ENCODE measurements around the gene LRRN1. TPM values are rescaled to one million over a fixed set of nuclear protein-coding genes. Genes with fewer than 3 reads are reported as not detected.

The LRRN1 gene
- total and polyA plus RNA-seq, 2 donors (not counting 1 experiment from before 2014, with no cell fraction given): 1.1 to 2.5 TPM

GRCh38 chr3:3776607-3777006 lies 22.6 kb upstream of the LRRN1 start:
- Mint-ChIP-seq H3K4me1 (no peaks in the 10 kb centered on the region), H3K9me3 (ENCODE audit: insufficient read depth) (peaks cover 13% of the 10 kb centered on the region), H3K4me3 (no peak overlapping the region), H3K27ac (no peak overlapping the region), H3K27me3 (no peaks in the 10 kb centered on the region)
- intact Hi-C loops (cut with micrococcal nuclease): no loop called here
- TF ChIP-seq CTCF (IDR thresholded peaks at IDR 0.05) (no peak), EZH2 (IDR thresholded peaks at IDR 0.05; ENCODE audit: borderline replicate concordance, insufficient read depth, low read depth, low read length, poor library complexity, severe bottlenecking) (no peak)
- Histone ChIP-seq H3K9me3 (ENCODE audit: control extremely low read depth in 1 of 3, control insufficient read depth in 2 of 3, insufficient read depth in 1 of 3, low read length in 2 of 3) (peaks cover 0 to 1% (median 0%) of the 10 kb centered on the region in 3 donors), H3K27ac (ENCODE audit: low read length in 2 of 2) (no peak overlapping the region), H3K79me2 (ENCODE audit: control insufficient read depth, insufficient read depth, low read length) (no peaks in the 10 kb centered on the region), H3K36me3 (replicated peaks in 1 of 2; ENCODE audit: control extremely low read depth in 1 of 2, control insufficient read depth in 1 of 2, extremely low read depth in 1 of 2, insufficient read depth in 2 of 2, low read length in 1 of 2) (no peaks in the 10 kb centered on the region), H2AFZ (ENCODE audit: insufficient read depth, low read depth, low read length, poor library complexity, severe bottlenecking) (no peak overlapping the region), H3K4me3 (ENCODE audit: control extremely low read depth in 1 of 5, extremely low read depth in 1 of 5, insufficient read depth in 1 of 5, low read depth in 2 of 5, low read length in 4 of 5) (no peak overlapping the region), H3K27me3 (replicated peaks in 1 of 4; ENCODE audit: control extremely low read depth in 1 of 4, control insufficient read depth in 3 of 4, insufficient read depth in 4 of 4, low read length in 3 of 4) (no peaks in the 10 kb centered on the region), H4K20me1 (ENCODE audit: control insufficient read depth, insufficient read depth, low read length, poor library complexity, severe bottlenecking) (no peaks in the 10 kb centered on the region), H3K4me1 (ENCODE audit: control insufficient read depth in 2 of 2, insufficient read depth in 2 of 2, low read length in 2 of 2) (no peaks in the 10 kb centered on the region), H3K9ac (ENCODE audit: low read length) (no peak overlapping the region), H3K4me2 (replicated peaks; ENCODE audit: low read depth, low read length, poor library complexity, severe bottlenecking) (no peak overlapping the region)
- ATAC-seq (ENCODE audit: low read depth) (no peak), DNase-seq (no peak)
- CTCF ChIA-PET: no interaction called here
- WGBS (ENCODE audit: insufficient coverage): no CpG with 5 or more reads among the region's 4 CpGs
- POLR2A ChIA-PET: no interaction called here

- no peak for DNase-seq
- H3K27ac ChIP-seq (ENCODE audit: low read length in 2 of 2): no peak overlapping the region
- H4K20me1 ChIP-seq (ENCODE audit: control insufficient read depth, insufficient read depth, low read length, poor library complexity, severe bottlenecking): no peaks in the 10 kb centered on the region
- no peak overlapping the region for H3K4me3 Mint-ChIP-seq
- no peaks in the 10 kb centered on the region for H3K27me3 ChIP-seq (replicated peaks in 1 of 4; ENCODE audit: control extremely low read depth in 1 of 4, control insufficient read depth in 3 of 4, insufficient read depth in 4 of 4, low read length in 3 of 4)
- no peak overlapping the region for H2AFZ ChIP-seq (ENCODE audit: insufficient read depth, low read depth, low read length, poor library complexity, severe bottlenecking)
- CTCF ChIA-PET: no interaction called here
- POLR2A ChIA-PET: no interaction called here
- intact Hi-C loops (cut with micrococcal nuclease): no loop called here
- no peak overlapping the region for H3K4me2 ChIP-seq (replicated peaks; ENCODE audit: low read depth, low read length, poor library complexity, severe bottlenecking)
- no peaks in the 10 kb centered on the region for H3K79me2 ChIP-seq (ENCODE audit: control insufficient read depth, insufficient read depth, low read length)
- no peak for ATAC-seq (ENCODE audit: low read depth)
- H3K9ac ChIP-seq (ENCODE audit: low read length): no peak overlapping the region
- H3K9me3 ChIP-seq (ENCODE audit: control extremely low read depth in 1 of 3, control insufficient read depth in 2 of 3, insufficient read depth in 1 of 3, low read length in 2 of 3): peaks cover 0 to 1% (median 0%) of the 10 kb centered on the region in 3 donors
- H3K4me3 ChIP-seq (ENCODE audit: control extremely low read depth in 1 of 5, extremely low read depth in 1 of 5, insufficient read depth in 1 of 5, low read depth in 2 of 5, low read length in 4 of 5): no peak overlapping the region
- no peaks in the 10 kb centered on the region for H3K27me3 Mint-ChIP-seq
- peaks cover 13% of the 10 kb centered on the region for H3K9me3 Mint-ChIP-seq (ENCODE audit: insufficient read depth)
- no peaks in the 10 kb centered on the region for H3K36me3 ChIP-seq (replicated peaks in 1 of 2; ENCODE audit: control extremely low read depth in 1 of 2, control insufficient read depth in 1 of 2, extremely low read depth in 1 of 2, insufficient read depth in 2 of 2, low read length in 1 of 2)
- H3K4me1 ChIP-seq (ENCODE audit: control insufficient read depth in 2 of 2, insufficient read depth in 2 of 2, low read length in 2 of 2): no peaks in the 10 kb centered on the region
- no peaks in the 10 kb centered on the region for H3K4me1 Mint-ChIP-seq
- TF ChIP-seq EZH2 (IDR thresholded peaks at IDR 0.05; ENCODE audit: borderline replicate concordance, insufficient read depth, low read depth, low read length, poor library complexity, severe bottlenecking) (no peak), CTCF (IDR thresholded peaks at IDR 0.05) (no peak)
- no peak overlapping the region for H3K27ac Mint-ChIP-seq
Measured at GRCh38 chr3:3778216-3778615, 21.0 kb upstream of the LRRN1 start.

All from B cell (primary cell).